Breast epithelium (tissue), 4 donors: ENCODE measurements around the gene TMED10. TPM values are rescaled to one million over a fixed set of nuclear protein-coding genes. Genes with fewer than 3 reads are reported as not detected.

Source experiments
- DNase-seq, 2 donors: peaks; one replicate each; pipeline ENCODE4 v3.0.0-alpha.2; 2019; ENCODE audit warnings: low spot score in 2 of 2
- H3K27ac ChIP-seq, 2 donors: fragments of 200-600 bp; sonication (generic) in 1 of 2; one replicate each; pipeline ENCODE4 v1.5.1; 2016 to 2019; ENCODE audit warnings: mild to moderate bottlenecking in 1 of 2
- H3K27me3 ChIP-seq, 2 donors: fragments of 200-600 bp; sonication (generic) in 1 of 2; one replicate each; pipeline versions ENCODE4 v1.5.1 to v1.6.0; 2017 to 2019; ENCODE audit warnings: control low read depth in 1 of 2, mild to moderate bottlenecking in 1 of 2
- H3K36me3 ChIP-seq: fragments of 200-600 bp; one replicate; pipeline ENCODE4 v1.5.1; 2019
- H3K4me1 ChIP-seq, 2 donors: fragments of 200-600 bp; sonication (generic); one replicate each; pipeline ENCODE4 v1.5.1; 2016 to 2019; ENCODE audit warnings: control low read depth in 1 of 2
- H3K4me3 ChIP-seq, 3 donors: fragments of 200-600 bp; sonication (generic); 1 replicate in 2 of 3; 2 replicates in 1 of 3; pipeline ENCODE4 v1.5.1; 2016 to 2019; ENCODE audit warnings: mild to moderate bottlenecking in 3 of 3, moderate library complexity in 2 of 3
- H3K9me3 ChIP-seq, 2 donors: fragments of 200-600 bp; sonication (generic) in 1 of 2; one replicate each; pipeline ENCODE4 v1.5.1; 2016 to 2019; ENCODE audit warnings: control low read depth in 1 of 2
- POLR2A ChIP-seq: fragments of 450-650 bp; IDR thresholded peaks from one replicate; pipeline ENCODE4 v1.6.1; 2016; ENCODE audit warnings: antibody characterized with exemption, mild to moderate bottlenecking, moderate library complexity
- POLR2AphosphoS5 ChIP-seq, 3 donors: sonication (generic); formaldehyde crosslinking; IDR thresholded peaks; one replicate each; pipeline ENCODE4 v1.6.1; 2017; ENCODE audit warnings: antibody characterized with exemption in 3 of 3
- intact Hi-C: fragments of 100-400 bp; cut with DNase I; formaldehyde crosslinking; loops from one replicate; pipeline ENCODE4 v1.15.1; 2023; ENCODE audit warnings: low total_unique reads
- total RNA-seq, 3 donors: library from RNA; depleted of rRNA; stranded (reverse); fragments of >200 nt; gene quantifications; one replicate each; pipeline ENCODE4 v1.1.0, GENCODE V29; 2016
- TF ChIP-seq, protein P1 (sequence below), 3 donors: fragments of 450-650 bp; IDR thresholded peaks; one replicate each; pipeline ENCODE4 v1.5.1; 2016 to 2017; ENCODE audit warnings: antibody characterized with exemption in 3 of 3, mild to moderate bottlenecking in 3 of 3, moderate library complexity in 3 of 3

Gene TMED10
- total RNA-seq, 3 donors from 2014 or later = 263 to 443 (median 285) TPM

GRCh38 chr14:75123991-75124390 lies 52.4 kb downstream of the TMED10 start:
- H3K9me3 ChIP-seq = no peaks in the 10 kb centered on the region
- no peak overlapping the region for H3K4me3 ChIP-seq
- H3K27me3 ChIP-seq = no peaks in the 10 kb centered on the region
- intact Hi-C loops = no loop called here
- no peaks in the 10 kb centered on the region for H3K36me3 ChIP-seq
- TF ChIP-seq, protein P1, sequence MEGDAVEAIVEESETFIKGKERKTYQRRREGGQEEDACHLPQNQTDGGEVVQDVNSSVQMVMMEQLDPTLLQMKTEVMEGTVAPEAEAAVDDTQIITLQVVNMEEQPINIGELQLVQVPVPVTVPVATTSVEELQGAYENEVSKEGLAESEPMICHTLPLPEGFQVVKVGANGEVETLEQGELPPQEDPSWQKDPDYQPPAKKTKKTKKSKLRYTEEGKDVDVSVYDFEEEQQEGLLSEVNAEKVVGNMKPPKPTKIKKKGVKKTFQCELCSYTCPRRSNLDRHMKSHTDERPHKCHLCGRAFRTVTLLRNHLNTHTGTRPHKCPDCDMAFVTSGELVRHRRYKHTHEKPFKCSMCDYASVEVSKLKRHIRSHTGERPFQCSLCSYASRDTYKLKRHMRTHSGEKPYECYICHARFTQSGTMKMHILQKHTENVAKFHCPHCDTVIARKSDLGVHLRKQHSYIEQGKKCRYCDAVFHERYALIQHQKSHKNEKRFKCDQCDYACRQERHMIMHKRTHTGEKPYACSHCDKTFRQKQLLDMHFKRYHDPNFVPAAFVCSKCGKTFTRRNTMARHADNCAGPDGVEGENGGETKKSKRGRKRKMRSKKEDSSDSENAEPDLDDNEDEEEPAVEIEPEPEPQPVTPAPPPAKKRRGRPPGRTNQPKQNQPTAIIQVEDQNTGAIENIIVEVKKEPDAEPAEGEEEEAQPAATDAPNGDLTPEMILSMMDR (IDR thresholded peaks at IDR 0.05) = no peak
- TF ChIP-seq POLR2A (no peak), POLR2AphosphoS5 (IDR thresholded peaks at IDR 0.05) (peak in 1 of 3 donors; percentile 28)
- H3K27ac ChIP-seq = peak overlapping the region; percentile 10 to 22
- H3K4me1 ChIP-seq = peaks cover 0 to 18% of the 10 kb centered on the region in 2 donors
- DNase-seq = no peak

DNA sequence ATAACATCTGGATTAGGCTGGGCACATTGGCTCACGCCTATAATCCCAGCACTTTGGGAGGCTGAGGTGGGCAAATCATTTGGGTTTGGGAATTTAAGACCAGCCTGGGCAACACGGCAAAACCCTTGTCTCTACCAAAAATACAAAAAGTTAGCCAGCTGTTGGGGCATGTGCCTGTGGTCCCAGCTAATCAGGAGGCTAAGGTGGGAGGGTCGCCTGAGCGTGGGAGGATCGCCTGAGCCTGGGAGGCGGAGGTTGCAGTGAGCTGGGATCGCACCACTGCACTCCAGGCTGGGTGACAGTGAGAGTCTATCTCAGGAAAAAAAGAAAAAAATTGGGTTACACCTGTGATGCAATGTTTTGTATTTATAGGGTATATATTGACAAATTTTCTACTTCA lies 54.9 kb downstream of the TMED10 start:
- intact Hi-C loops = no loop called here
- H3K4me1 ChIP-seq = peaks cover 0 to 11% of the 10 kb centered on the region in 2 donors
- no peaks in the 10 kb centered on the region for H3K36me3 ChIP-seq
- H3K27me3 ChIP-seq = no peaks in the 10 kb centered on the region
- H3K9me3 ChIP-seq = no peaks in the 10 kb centered on the region
- no peak for DNase-seq
- no peak for TF ChIP-seq POLR2AphosphoS5 (IDR thresholded peaks at IDR 0.05)
- TF ChIP-seq POLR2A = no peak
- TF ChIP-seq, protein P1 (IDR thresholded peaks at IDR 0.05) = no peak
- no peak overlapping the region for H3K4me3 ChIP-seq
- H3K27ac ChIP-seq = peak overlapping the region in 1 of 2 donors; percentile 50

DNA sequence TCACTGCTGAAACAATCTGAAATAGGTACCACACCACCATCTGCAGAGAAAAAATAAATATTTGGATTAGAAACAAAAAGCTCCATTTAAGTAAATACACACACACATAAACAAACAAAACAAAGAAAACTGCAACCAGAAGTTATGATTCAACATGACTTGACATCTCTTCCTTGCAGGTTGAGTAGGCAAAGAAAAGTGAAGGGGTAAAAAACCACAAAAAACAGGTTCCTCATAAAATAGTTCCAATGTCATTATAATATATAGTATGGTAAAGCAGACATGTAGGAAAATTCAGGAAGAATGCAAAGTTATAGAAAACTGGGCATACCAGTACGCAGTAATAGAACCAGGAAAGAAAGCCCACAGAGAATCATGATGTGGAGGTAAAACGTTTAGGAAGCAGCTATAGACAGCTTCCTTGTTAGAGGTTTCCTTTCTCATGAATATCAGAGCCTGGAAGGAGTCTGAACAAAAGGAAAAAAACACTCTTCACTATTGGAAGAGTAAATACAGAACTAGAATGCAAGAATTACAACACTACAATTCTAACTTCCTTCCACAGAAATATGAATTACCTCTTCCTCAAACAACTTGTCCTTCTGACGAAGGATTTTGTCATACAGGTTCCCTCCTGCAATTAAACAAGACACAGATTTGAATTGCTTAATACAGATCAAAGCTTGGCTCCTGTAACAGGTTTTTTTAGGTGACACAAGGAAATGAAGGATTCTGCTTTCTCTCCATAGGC lies 55.7 kb downstream of the TMED10 start:
- Histone ChIP-seq H3K4me1 (peaks cover 0 to 5% of the 10 kb centered on the region in 2 donors), H3K36me3 (no peaks in the 10 kb centered on the region), H3K27ac (peak overlapping the region in 1 of 2 donors; percentile 50), H3K4me3 (no peak overlapping the region), H3K27me3 (no peaks in the 10 kb centered on the region), H3K9me3 (no peaks in the 10 kb centered on the region)
- intact Hi-C loops = no loop called here
- TF ChIP-seq, protein P1 (IDR thresholded peaks at IDR 0.05) = no peak
- TF ChIP-seq POLR2A (no peak), POLR2AphosphoS5 (IDR thresholded peaks at IDR 0.05) (no peak)
- no peak for DNase-seq

DNA sequence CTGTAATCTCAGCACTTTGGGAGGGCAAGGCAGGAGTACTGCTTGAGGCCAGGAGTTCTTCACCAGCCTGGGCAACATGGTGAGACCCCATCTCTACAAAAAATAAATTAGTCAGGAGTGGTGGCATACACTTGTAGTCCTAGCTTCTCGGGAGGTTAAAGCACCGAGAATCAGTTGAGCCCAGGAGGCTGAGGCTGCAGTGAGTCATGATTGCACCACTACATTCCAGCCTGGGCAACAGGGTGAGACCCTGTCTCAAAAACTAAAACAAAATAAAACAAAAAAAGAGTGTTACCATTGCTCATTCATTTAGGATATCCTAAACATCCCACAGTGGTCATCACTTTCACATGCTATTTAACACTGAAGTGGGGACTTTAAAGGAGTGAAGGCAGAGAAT lies 57.4 kb downstream of the TMED10 start:
- DNase-seq = no peak
- no peaks in the 10 kb centered on the region for H3K36me3 ChIP-seq
- H3K27ac ChIP-seq = no peak overlapping the region
- no peaks in the 10 kb centered on the region for H3K4me1 ChIP-seq
- H3K9me3 ChIP-seq = no peaks in the 10 kb centered on the region
- intact Hi-C loops = no loop called here
- H3K27me3 ChIP-seq = no peaks in the 10 kb centered on the region
- TF ChIP-seq POLR2A (no peak), POLR2AphosphoS5 (IDR thresholded peaks at IDR 0.05) (no peak)
- TF ChIP-seq, protein P1 (IDR thresholded peaks at IDR 0.05) = no peak
- H3K4me3 ChIP-seq = no peak overlapping the region

DNA sequence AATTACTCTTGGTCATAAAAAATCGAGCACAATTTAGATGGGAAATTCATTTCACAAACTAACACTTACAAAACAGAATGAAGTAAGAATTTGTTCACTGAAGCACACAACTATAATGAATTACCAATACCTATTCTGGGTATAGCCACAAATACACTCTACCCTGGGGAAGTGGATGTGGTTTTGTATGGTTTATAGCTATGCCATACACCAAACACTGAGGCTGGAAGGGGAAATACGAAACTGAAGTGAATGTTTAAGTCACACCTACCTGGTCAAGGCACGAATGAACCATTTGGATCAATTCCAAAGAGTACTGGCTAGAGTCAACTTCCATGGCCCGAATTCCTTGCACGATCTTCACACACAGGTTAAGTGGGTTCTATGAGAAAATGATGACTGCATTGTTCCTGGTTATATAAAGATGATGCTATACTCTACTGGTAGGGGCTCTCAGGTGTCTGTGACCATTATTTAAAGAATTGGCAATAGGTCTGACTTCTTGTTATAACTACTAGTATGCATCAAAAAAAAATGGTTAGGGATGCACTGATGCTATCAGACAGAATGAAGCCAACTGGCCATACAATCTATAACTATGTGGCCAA lies 62.4 kb downstream of the TMED10 start:
- Histone ChIP-seq H3K4me1 (no peaks in the 10 kb centered on the region), H3K27ac (no peak overlapping the region), H3K27me3 (no peaks in the 10 kb centered on the region), H3K4me3 (no peak overlapping the region), H3K9me3 (no peaks in the 10 kb centered on the region), H3K36me3 (peaks cover 5% of the 10 kb centered on the region)
- no peak for DNase-seq
- TF ChIP-seq, protein P1 (IDR thresholded peaks at IDR 0.05) = no peak
- TF ChIP-seq POLR2A (no peak), POLR2AphosphoS5 (IDR thresholded peaks at IDR 0.05) (no peak)
- intact Hi-C loops = no loop called here
